ENCODE measurements around the gene CCDC117. TPM values are rescaled to one million over a fixed set of nuclear protein-coding genes. Genes with fewer than 3 reads are reported as not detected.

Gene CCDC117
- total and polyA plus RNA-seq, 4 donors, result 8.1 to 24.0 (median 16.2) TPM

GRCh38 chr22:28820885-28821284 lies 48.4 kb downstream of the CCDC117 start:
- TF ChIP-seq FOXA2 (IDR thresholded peaks at IDR 0.05) (no peak), HNF4G (IDR thresholded peaks at IDR 0.05) (no peak), JUND (IDR thresholded peaks at IDR 0.05) (no peak), SP1 (IDR thresholded peaks at IDR 0.05) (no peak), ATF3 (IDR thresholded peaks at IDR 0.05) (no peak), EGR1 (IDR thresholded peaks at IDR 0.05; ENCODE audit: low read depth in 2 of 2) (no peak)
- DNase-seq (ENCODE audit: low spot score), result no peak
- Histone ChIP-seq H3K36me3 (ENCODE audit: control insufficient read depth in 4 of 4, insufficient read depth in 3 of 4, low read depth in 1 of 4, low read length in 3 of 4) (no peaks in the 10 kb centered on the region), H3K9me3 (ENCODE audit: control insufficient read depth in 4 of 4, low read length in 3 of 4) (no peaks in the 10 kb centered on the region), H3K4me1 (ENCODE audit: control insufficient read depth in 4 of 4, insufficient read depth in 4 of 4, low read length in 3 of 4) (peaks cover 36 to 64% (median 53%) of the 10 kb centered on the region in 4 donors), H3K4me3 (ENCODE audit: low read depth in 1 of 3, low read length in 3 of 3) (no peak overlapping the region), H3K27me3 (ENCODE audit: control insufficient read depth in 4 of 4, insufficient read depth in 4 of 4, low read length in 3 of 4) (no peaks in the 10 kb centered on the region), H3K27ac (ENCODE audit: low read depth in 1 of 2, low read length in 2 of 2) (peak overlapping the region; percentile 19 to 32), H3K9ac (ENCODE audit: low read depth in 1 of 2, low read length in 2 of 2) (no peak overlapping the region)
- WGBS, result 80% methylated on average over 2 of the region's 2 CpGs

- 39% methylated on average over 1 of the region's 1 CpG for WGBS
- Histone ChIP-seq H3K9me3 (ENCODE audit: control insufficient read depth in 4 of 4, low read length in 3 of 4) (no peaks in the 10 kb centered on the region), H3K27me3 (ENCODE audit: control insufficient read depth in 4 of 4, insufficient read depth in 4 of 4, low read length in 3 of 4) (no peaks in the 10 kb centered on the region), H3K9ac (ENCODE audit: low read depth in 1 of 2, low read length in 2 of 2) (no peak overlapping the region), H3K4me1 (ENCODE audit: control insufficient read depth in 4 of 4, insufficient read depth in 4 of 4, low read length in 3 of 4) (peaks cover 34 to 64% (median 53%) of the 10 kb centered on the region in 4 donors), H3K36me3 (ENCODE audit: control insufficient read depth in 4 of 4, insufficient read depth in 3 of 4, low read depth in 1 of 4, low read length in 3 of 4) (no peaks in the 10 kb centered on the region), H3K27ac (ENCODE audit: low read depth in 1 of 2, low read length in 2 of 2) (peak overlapping the region; percentile 32 to 43), H3K4me3 (ENCODE audit: low read depth in 1 of 3, low read length in 3 of 3) (no peak overlapping the region)
- no peak for DNase-seq (ENCODE audit: low spot score)
- TF ChIP-seq HNF4A (conservative IDR thresholded peaks at IDR 0.05) (peak in 1 of 2 donors; percentile 57), ZBTB33 (IDR thresholded peaks at IDR 0.05) (no peak), NR2F2 (IDR thresholded peaks at IDR 0.05) (no peak), SP1 (IDR thresholded peaks at IDR 0.05) (peak; percentile 48), GABPA (IDR thresholded peaks at IDR 0.05 in 1 of 2, conservative IDR thresholded peaks at IDR 0.05 in 1 of 2) (no peak), MAX (IDR thresholded peaks at IDR 0.05) (no peak), CTCF (IDR thresholded peaks at IDR 0.05; ENCODE audit: low read depth, low read length, missing input control) (no peak), REST (IDR thresholded peaks at IDR 0.05) (no peak), YY1 (IDR thresholded peaks at IDR 0.05) (no peak), FOXA2 (IDR thresholded peaks at IDR 0.05) (no peak), JUND (IDR thresholded peaks at IDR 0.05) (peak in 1 of 2 donors; percentile 24), EGR1 (IDR thresholded peaks at IDR 0.05; ENCODE audit: low read depth in 2 of 2) (no peak), RXRA (IDR thresholded peaks at IDR 0.05) (peak; percentile 59 to 69), ATF3 (IDR thresholded peaks at IDR 0.05) (no peak), TAF1 (conservative IDR thresholded peaks at IDR 0.05) (no peak), HNF4G (IDR thresholded peaks at IDR 0.05) (no peak), FOXA1 (IDR thresholded peaks at IDR 0.05) (no peak), RAD21 (IDR thresholded peaks at IDR 0.05) (peak in 1 of 2 donors; percentile 18)
Observed at GRCh38 chr22:28821452-28821851, 49.0 kb downstream of the CCDC117 start.

Data from liver (tissue), 9 donors.